H1 (cell line): Measurements from ENCODE around the gene CDC7.

ENCODE experiments used
- ASH2L ChIP-seq: fragments of 200-600, 300-600 bp; sonication (generic); IDR thresholded peaks from one replicate; pipeline ENCODE4 v1.7.1; 2017; ENCODE audit warnings: low read length
- CTCF ChIP-seq, 3 experiments: IDR thresholded peaks; 1 replicate in 2 of 3; 2 replicates in 1 of 3; pipeline versions ENCODE4 v1.5.1 to v1.6.1; 2011; ENCODE audit warnings: low read length in 3 of 3, mild to moderate bottlenecking in 3 of 3, inconsistent platforms in 2 of 3, low read depth in 1 of 3, moderate library complexity in 1 of 3; ENCODE audit not compliant: insufficient read depth in 1 of 3; ENCODE audit errors: control extremely low read depth in 1 of 3
- EZH2 ChIP-seq: fragments of 200-600 bp; sonication (generic); IDR thresholded peaks from 2 replicates; pipeline ENCODE4 v1.7.1; 2012; ENCODE audit warnings: low read depth, mild to moderate bottlenecking, moderate library complexity, low read length, inconsistent platforms; ENCODE audit not compliant: severe bottlenecking
- POLR2AphosphoS5 ChIP-seq: IDR thresholded peaks from 2 replicates; pipeline ENCODE4 v1.6.1; 2011; ENCODE audit warnings: low read depth, low read length
- RAD21 ChIP-seq, 2 experiments: IDR thresholded peaks in 1 of 2; conservative IDR thresholded peaks in 1 of 2; 2 replicates each; pipeline ENCODE4 v1.6.1; 2011; ENCODE audit warnings: low read depth in 2 of 2, low read length in 2 of 2, improper control_type of control experiment in 1 of 2, inconsistent platforms in 1 of 2, mild to moderate bottlenecking in 1 of 2, moderate library complexity in 1 of 2
- TAF1 ChIP-seq: IDR thresholded peaks from 2 replicates; pipeline ENCODE4 v1.6.1; 2011; ENCODE audit warnings: mild to moderate bottlenecking, low read depth, low read length
- TAF7 ChIP-seq: optimal IDR thresholded peaks from 2 replicates; pipeline ENCODE3; 2011; ENCODE audit warnings: low read depth, mild to moderate bottlenecking, inconsistent platforms, low read length, moderate library complexity, borderline replicate concordance
- TF ChIP-seq, protein P1 (sequence below): IDR thresholded peaks from 2 replicates; pipeline ENCODE4 v1.6.1; 2012; ENCODE audit warnings: inconsistent platforms

DNA sequence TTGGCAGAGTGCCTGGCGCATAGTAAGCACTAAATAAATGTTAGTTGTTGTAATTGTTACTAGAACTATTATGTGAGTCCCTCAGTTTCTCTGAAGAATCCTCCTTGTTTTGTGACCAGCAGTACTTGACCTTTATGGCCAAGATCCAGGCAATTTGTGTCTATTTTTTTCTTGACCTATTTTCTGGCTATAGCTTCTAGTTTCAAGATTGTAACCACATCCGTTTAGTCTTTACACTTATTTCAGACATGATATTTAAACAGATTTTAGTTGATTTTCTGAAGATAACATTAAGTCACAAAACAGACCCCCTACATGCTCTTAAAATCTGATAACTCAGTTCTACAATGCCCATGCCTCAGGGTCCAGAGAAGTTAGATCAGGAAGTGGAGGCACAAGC is 50.3 kb downstream of the CDC7 start:
- no peak for TF ChIP-seq CTCF (IDR thresholded peaks at IDR 0.05; ENCODE audit: control extremely low read depth in 1 of 3, insufficient read depth in 1 of 3, low read depth in 1 of 3, low read length in 3 of 3)
- TF ChIP-seq POLR2AphosphoS5, result no peak
- TF ChIP-seq, protein P1, sequence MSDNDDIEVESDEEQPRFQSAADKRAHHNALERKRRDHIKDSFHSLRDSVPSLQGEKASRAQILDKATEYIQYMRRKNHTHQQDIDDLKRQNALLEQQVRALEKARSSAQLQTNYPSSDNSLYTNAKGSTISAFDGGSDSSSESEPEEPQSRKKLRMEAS, result no peak
- TF ChIP-seq RAD21 (IDR thresholded peaks at IDR 0.05 in 1 of 2, conservative IDR thresholded peaks at IDR 0.05 in 1 of 2; ENCODE audit: low read depth in 2 of 2, low read length in 2 of 2), result no peak
- TF ChIP-seq ASH2L, result no peak
- no peak for TF ChIP-seq EZH2
- TF ChIP-seq TAF1, result no peak
- TF ChIP-seq TAF7, result no peak
